ENCODE results near the gene NEK9. TPM values are rescaled to one million over a fixed set of nuclear protein-coding genes. Genes with fewer than 3 reads are reported as not detected.
A peak's percentile ranks its signal among the peaks of the same experiment; 100 is the strongest.

NEK9 gene
- total and polyA plus RNA-seq, 9 of the 15 experiments (the other 6 are each of a cell fraction or from before 2014, with no cell fraction given) = 2.8 to 39.6 (median 19.8) TPM

DNA sequence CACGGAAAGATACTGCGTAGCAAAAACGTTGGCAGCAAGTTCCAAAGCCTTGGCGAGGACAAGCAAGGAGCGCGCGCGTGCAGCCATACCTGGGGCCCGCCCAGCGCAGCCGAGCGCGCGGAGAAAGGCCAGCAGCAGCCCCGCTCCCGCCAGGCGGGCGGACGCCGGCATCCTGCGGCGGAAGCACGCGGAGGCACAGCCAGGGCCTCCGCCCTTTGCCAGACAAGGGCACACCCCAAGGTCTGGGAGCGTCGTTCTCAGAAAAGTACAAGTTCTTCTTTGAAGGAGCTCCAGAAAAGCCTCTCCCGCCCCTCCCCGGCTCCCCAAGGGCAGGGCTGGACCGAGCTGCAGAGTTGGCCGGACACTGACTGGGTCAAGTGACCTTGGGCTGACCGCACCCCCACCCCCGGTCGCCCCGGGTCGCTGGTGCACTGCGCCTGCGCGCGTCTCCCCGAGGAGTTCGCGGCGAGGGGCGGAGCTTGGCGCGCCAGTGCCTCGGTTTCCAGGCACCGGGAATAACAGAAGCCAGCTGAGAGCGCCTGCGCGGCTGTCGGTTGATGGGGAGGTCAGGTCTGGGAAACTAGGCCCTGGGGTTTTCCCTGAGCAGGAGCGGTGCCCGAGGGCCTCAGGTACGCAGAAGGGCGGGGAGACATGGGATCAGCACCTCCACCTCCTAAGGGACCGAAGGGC is 57.6 kb downstream of the NEK9 start, which contains the start of gene ZC2HC1C (continued):
- TF ChIP-seq SMAD1 (IDR thresholded peaks at IDR 0.05; ENCODE audit: low read depth, low read length, partially characterized antibody) = peak; percentile 57
- TF ChIP-seq, protein P1, sequence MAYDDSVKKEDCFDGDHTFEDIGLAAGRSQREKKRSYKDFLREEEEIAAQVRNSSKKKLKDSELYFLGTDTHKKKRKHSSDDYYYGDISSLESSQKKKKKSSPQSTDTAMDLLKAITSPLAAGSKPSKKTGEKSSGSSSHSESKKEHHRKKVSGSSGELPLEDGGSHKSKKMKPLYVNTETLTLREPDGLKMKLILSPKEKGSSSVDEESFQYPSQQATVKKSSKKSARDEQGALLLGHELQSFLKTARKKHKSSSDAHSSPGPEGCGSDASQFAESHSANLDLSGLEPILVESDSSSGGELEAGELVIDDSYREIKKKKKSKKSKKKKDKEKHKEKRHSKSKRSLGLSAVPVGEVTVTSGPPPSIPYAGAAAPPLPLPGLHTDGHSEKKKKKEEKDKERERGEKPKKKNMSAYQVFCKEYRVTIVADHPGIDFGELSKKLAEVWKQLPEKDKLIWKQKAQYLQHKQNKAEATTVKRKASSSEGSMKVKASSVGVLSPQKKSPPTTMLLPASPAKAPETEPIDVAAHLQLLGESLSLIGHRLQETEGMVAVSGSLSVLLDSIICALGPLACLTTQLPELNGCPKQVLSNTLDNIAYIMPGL (CRISPR knock-in tag; IDR thresholded peaks at IDR 0.05) = no peak
- no peak for TF ChIP-seq HSF4 (CRISPR knock-in tag; IDR thresholded peaks at IDR 0.05; ENCODE audit: borderline replicate concordance)
- TF ChIP-seq MYC (IDR thresholded peaks at IDR 0.05; ENCODE audit: low read depth, low read length) = peak; percentile 97
- no peak for TF ChIP-seq MYC (CRISPR knock-in tag; IDR thresholded peaks at IDR 0.05; ENCODE audit: borderline replicate concordance, low read depth)
- TF ChIP-seq, protein P2, sequence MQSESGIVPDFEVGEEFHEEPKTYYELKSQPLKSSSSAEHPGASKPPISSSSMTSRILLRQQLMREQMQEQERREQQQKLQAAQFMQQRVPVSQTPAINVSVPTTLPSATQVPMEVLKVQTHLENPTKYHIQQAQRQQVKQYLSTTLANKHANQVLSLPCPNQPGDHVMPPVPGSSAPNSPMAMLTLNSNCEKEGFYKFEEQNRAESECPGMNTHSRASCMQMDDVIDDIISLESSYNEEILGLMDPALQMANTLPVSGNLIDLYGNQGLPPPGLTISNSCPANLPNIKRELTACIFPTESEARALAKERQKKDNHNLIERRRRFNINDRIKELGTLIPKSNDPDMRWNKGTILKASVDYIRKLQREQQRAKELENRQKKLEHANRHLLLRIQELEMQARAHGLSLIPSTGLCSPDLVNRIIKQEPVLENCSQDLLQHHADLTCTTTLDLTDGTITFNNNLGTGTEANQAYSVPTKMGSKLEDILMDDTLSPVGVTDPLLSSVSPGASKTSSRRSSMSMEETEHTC (IDR thresholded peaks at IDR 0.05) = 0 out of 2 replicates have a peak, but pooled peaks have one; percentile 25
- TF ChIP-seq, protein P3, sequence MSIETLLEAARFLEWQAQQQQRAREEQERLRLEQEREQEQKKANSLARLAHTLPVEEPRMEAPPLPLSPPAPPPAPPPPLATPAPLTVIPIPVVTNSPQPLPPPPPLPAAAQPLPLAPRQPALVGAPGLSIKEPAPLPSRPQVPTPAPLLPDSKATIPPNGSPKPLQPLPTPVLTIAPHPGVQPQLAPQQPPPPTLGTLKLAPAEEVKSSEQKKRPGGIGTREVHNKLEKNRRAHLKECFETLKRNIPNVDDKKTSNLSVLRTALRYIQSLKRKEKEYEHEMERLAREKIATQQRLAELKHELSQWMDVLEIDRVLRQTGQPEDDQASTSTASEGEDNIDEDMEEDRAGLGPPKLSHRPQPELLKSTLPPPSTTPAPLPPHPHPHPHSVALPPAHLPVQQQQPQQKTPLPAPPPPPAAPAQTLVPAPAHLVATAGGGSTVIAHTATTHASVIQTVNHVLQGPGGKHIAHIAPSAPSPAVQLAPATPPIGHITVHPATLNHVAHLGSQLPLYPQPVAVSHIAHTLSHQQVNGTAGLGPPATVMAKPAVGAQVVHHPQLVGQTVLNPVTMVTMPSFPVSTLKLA (conservative IDR thresholded peaks at IDR 0.05) = peak; percentile 89 to 94
- TF ChIP-seq, protein P4, sequence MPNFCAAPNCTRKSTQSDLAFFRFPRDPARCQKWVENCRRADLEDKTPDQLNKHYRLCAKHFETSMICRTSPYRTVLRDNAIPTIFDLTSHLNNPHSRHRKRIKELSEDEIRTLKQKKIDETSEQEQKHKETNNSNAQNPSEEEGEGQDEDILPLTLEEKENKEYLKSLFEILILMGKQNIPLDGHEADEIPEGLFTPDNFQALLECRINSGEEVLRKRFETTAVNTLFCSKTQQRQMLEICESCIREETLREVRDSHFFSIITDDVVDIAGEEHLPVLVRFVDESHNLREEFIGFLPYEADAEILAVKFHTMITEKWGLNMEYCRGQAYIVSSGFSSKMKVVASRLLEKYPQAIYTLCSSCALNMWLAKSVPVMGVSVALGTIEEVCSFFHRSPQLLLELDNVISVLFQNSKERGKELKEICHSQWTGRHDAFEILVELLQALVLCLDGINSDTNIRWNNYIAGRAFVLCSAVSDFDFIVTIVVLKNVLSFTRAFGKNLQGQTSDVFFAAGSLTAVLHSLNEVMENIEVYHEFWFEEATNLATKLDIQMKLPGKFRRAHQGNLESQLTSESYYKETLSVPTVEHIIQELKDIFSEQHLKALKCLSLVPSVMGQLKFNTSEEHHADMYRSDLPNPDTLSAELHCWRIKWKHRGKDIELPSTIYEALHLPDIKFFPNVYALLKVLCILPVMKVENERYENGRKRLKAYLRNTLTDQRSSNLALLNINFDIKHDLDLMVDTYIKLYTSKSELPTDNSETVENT (CRISPR knock-in tag; IDR thresholded peaks at IDR 0.05) = 0 out of 2 replicates have a peak, but pooled peaks have one; percentile 8
- TF ChIP-seq CBFA2T3 (IDR thresholded peaks at IDR 0.05) = peak; percentile 20
- peak; percentile 74; the same call in 1 of the 2 replicates for TF ChIP-seq POLR2A (conservative IDR thresholded peaks at IDR 0.05)
- TF ChIP-seq, protein P5, sequence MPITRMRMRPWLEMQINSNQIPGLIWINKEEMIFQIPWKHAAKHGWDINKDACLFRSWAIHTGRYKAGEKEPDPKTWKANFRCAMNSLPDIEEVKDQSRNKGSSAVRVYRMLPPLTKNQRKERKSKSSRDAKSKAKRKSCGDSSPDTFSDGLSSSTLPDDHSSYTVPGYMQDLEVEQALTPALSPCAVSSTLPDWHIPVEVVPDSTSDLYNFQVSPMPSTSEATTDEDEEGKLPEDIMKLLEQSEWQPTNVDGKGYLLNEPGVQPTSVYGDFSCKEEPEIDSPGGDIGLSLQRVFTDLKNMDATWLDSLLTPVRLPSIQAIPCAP (CRISPR knock-in tag; IDR thresholded peaks at IDR 0.05; ENCODE audit: borderline replicate concordance) = no peak
- peak; percentile 66; the same call in 1 of the 2 replicates for TF ChIP-seq CBX1 (IDR thresholded peaks at IDR 0.05; ENCODE audit: low read depth)
- TF ChIP-seq MXI1 (IDR thresholded peaks at IDR 0.05; ENCODE audit: low read depth, low read length) = peak; percentile 61; the same call in 1 of the 2 replicates
- peak; percentile 43; the same call in 1 of the 2 replicates for TF ChIP-seq ZNF263 (CRISPR knock-in tag; IDR thresholded peaks at IDR 0.05; ENCODE audit: borderline replicate concordance)
- no peak for TF ChIP-seq ZNF830 (CRISPR knock-in tag; IDR thresholded peaks at IDR 0.05)
- peak; percentile 89 for TF ChIP-seq EP400 (IDR thresholded peaks at IDR 0.05)
- peak; percentile 20; the same call in 1 of the 2 replicates for TF ChIP-seq LEF1 (IDR thresholded peaks at IDR 0.05)
- TF ChIP-seq TEAD2 (tag; IDR thresholded peaks at IDR 0.05) = no peak
- TF ChIP-seq MTA1 (IDR thresholded peaks at IDR 0.05; ENCODE audit: borderline replicate concordance) = 0 out of 2 replicates have a peak, but pooled peaks have one; percentile 19
- no peak for TF ChIP-seq ZNF436 (CRISPR knock-in tag; IDR thresholded peaks at IDR 0.05)
